ENCODE results near the gene RASL11A. TPM values are rescaled to one million over a fixed set of nuclear protein-coding genes. Genes with fewer than 3 reads are reported as not detected.
A peak's percentile ranks its signal among the peaks of the same experiment; 100 is the strongest.

The RASL11A gene
- total and polyA plus RNA-seq, 2 of the 13 experiments (the other 11 are each of a cell fraction or from before 2014, with no cell fraction given), result 3.0 to 4.1 TPM

DNA sequence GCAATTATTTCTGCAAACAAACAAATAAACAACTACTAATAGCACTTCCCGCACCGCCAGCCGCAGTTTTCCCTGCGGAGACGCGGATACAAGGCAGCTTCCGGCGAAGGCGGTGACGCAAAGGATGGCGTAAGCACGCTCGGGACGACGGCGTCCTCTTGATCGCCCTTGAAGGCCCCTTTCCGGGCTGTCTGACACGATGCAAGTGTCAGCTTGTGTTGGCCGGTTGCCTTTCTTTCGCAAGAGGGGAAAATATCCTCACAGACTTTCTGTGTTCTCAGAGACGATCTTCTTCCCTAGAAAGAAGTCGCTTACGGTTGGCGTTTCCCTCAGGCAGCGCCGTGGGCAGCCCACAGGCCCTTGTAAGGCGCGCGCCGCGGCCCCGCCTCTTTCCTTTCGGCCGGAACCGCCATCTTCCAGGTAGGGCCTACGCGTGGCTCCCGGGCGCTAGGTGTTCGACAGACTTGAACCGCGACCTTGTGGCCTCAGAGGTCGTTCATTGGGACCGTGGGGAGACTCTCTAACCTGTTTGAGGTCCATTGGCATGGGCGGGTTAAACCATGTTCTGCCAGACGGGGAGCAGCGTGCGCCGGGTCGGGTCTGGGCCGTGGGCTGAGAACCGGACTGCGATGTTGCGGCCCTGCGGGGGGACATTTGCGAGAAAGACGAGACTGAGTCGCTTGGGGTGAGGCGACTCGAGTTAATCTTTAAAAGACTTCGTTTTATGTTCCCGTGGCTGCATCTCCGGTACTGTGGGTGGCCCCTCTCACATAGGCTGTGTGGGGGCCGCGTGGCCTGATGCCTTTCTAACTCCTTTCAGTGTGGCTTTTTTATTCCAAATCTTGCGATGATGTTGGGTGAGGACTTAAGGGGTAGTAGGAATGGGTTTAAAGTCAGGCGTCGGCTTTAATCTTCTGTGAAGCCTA, 19.2 kb upstream of the RASL11A start, which contains the start of gene RPL21 (continued):
- TF ChIP-seq FIP1L1 (IDR thresholded peaks at IDR 0.05; ENCODE audit: borderline replicate concordance, insufficient read depth, low read depth, low read length) (no peak), HHEX (CRISPR knock-in tag; IDR thresholded peaks at IDR 0.05) (no peak; the same call in 1 of the 2 replicates), NRL (CRISPR knock-in tag; IDR thresholded peaks at IDR 0.05; ENCODE audit: borderline replicate concordance) (peak; percentile 93), ZFY (CRISPR knock-in tag; IDR thresholded peaks at IDR 0.05) (peak; percentile 99), MED8 (CRISPR knock-in tag; IDR thresholded peaks at IDR 0.05; ENCODE audit: insufficient replicate concordance) (peak; percentile 63), CHCHD3 (CRISPR knock-in tag; IDR thresholded peaks at IDR 0.05) (peak; percentile 10; the same call in 1 of the 2 replicates), KDM5B (CRISPR knock-in tag; IDR thresholded peaks at IDR 0.05; ENCODE audit: borderline replicate concordance) (peak; percentile 96), KMT2A (CRISPR knock-in tag; IDR thresholded peaks at IDR 0.05) (peak; percentile 91), JARID2 (CRISPR knock-in tag; IDR thresholded peaks at IDR 0.05; ENCODE audit: insufficient replicate concordance) (peak; percentile 61), JUN (CRISPR knock-in tag; IDR thresholded peaks at IDR 0.05) (no peak), ZNF792 (CRISPR knock-in tag; IDR thresholded peaks at IDR 0.05) (peak; percentile 60)
- TF ChIP-seq, protein P1, sequence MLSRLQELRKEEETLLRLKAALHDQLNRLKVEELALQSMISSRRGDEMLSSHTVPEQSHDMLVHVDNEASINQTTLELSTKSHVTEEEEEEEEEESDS (CRISPR knock-in tag; IDR thresholded peaks at IDR 0.05; ENCODE audit: borderline replicate concordance), result no peak
- TF ChIP-seq, protein P2, sequence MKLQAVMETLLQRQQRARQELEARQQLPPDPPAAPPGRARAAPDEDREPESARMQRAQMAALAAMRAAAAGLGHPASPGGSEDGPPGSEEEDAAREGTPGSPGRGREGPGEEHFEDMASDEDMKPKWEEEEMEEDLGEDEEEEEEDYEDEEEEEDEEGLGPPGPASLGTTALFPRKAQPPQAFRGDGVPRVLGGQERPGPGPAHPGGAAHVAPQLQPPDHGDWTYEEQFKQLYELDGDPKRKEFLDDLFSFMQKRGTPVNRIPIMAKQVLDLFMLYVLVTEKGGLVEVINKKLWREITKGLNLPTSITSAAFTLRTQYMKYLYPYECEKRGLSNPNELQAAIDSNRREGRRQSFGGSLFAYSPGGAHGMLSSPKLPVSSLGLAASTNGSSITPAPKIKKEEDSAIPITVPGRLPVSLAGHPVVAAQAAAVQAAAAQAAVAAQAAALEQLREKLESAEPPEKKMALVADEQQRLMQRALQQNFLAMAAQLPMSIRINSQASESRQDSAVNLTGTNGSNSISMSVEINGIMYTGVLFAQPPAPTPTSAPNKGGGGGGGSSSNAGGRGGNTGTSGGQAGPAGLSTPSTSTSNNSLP (IDR thresholded peaks at IDR 0.05; ENCODE audit: low read depth, low read length), result no peak
- TF ChIP-seq, protein P3, sequence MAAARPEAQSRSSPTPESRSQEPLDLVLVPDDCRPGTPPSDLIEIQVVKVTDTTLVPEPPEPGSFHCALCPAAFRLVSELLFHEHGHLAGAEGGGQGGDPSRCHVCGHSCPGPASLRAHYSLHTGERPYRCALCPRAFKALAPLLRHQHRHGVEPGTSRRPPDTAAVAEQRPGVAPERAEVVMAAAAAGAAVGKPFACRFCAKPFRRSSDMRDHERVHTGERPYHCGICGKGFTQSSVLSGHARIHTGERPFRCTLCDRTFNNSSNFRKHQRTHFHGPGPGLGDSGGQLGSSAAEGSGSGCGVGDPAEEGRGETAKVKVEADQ (CRISPR knock-in tag; IDR thresholded peaks at IDR 0.05; ENCODE audit: borderline replicate concordance), result peak; percentile 26; the same call in 1 of the 2 replicates
- TF ChIP-seq, protein P4, sequence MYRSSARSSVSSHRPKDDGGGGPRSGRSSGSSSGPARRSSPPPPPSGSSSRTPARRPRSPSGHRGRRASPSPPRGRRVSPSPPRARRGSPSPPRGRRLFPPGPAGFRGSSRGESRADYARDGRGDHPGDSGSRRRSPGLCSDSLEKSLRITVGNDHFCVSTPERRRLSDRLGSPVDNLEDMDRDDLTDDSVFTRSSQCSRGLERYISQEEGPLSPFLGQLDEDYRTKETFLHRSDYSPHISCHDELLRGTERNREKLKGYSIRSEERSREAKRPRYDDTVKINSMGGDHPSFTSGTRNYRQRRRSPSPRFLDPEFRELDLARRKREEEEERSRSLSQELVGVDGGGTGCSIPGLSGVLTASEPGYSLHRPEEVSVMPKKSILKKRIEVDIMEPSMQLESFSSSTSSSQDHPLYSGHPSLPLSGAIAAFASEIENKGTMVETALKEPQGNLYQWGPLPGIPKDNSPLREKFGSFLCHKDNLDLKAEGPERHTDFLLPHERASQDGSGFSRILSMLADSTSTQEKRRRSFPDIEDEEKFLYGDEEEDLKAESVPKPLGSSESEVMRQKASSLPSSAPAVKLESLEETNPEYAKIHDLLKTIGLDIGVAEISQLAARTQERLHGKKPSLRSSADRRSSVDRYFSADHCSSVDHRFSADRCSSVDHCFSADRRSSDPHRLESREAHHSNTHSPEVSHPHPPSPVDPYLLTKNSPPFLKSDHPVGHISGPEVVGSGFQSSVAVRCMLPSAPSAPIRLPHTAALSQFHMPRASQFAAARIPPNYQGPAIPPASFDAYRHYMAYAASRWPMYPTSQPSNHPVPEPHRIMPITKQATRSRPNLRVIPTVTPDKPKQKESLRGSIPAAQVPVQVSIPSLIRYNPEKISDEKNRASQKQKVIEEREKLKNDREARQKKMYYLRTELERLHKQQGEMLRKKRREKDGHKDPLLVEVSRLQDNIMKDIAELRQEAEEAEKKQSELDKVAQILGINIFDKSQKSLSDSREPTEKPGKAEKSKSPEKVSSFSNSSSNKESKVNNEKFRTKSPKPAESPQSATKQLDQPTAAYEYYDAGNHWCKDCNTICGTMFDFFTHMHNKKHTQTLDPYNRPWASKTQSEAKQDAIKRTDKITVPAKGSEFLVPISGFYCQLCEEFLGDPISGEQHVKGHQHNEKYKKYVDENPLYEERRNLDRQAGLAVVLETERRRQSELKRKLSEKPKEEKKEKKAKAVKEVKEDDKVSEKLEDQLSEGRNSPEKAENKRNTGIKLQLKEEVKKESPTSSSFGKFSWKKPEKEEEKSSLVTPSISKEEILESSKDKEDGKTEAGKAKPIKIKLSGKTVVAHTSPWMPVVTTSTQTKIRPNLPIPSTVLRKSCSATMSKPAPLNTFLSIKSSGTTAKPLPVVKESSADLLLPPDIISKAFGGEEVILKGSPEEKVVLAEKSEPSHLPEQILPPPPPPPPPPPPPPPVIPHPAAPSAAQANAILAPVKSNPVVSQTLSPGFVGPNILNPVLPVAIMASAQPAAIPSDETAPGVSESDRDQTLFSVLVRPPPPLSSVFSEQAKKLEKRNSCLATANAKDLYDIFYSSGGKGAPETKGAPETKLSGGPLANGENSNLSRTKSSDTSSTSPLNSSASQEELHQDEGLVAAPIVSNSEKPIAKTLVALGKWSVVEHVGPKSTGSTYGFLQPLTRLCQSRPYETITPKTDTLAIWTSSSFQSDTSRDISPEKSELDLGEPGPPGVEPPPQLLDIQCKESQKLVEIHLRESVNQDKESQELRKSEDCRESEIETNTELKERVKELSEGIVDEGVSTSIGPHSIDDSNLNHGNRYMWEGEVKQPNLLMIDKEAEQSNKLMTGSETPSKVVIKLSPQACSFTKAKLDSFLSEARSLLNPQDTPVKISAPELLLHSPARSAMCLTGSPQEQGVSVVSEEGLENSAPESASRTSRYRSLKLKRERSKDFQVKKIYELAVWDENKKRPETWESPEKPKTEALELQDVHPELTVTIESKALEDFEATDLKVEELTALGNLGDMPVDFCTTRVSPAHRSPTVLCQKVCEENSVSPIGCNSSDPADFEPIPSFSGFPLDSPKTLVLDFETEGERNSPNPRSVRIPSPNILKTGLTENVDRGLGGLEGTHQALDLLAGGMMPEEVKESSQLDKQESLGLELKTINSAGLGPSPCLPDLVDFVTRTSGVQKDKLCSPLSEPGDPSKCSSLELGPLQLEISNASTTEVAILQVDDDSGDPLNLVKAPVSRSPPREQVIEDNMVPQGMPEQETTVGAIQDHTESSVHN (CRISPR knock-in tag; IDR thresholded peaks at IDR 0.05), result no peak; the same call in none of the 2 replicates
